Measurements from ENCODE around the gene LRRC26. TPM values are rescaled to one million over a fixed set of nuclear protein-coding genes. Genes with fewer than 3 reads are reported as not detected.

Gene LRRC26
- total RNA-seq, 1 experiment from 2014 or later = 0.40 TPM

DNA sequence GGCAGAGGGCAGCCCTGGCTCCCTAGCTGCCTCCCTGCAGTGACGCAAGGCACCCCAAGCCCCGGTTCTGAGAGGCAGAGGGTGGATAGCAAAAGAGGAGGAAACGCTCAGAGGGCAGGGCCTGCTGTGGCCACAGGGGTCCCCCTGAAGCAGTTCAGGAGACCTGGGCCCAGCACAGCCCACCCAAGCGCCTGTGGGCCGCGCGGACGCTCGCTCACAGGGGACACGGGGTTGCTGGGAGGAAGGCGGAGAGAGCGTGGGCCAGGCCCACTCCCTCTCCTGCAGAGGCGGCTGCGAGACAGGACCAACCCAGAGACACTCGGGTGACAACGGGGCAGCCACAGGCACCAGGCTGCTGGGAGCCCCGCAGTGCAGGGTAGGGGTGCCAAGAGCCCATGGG, 9.9 kb upstream of the LRRC26 start:
- Histone ChIP-seq H4K20me1 (ENCODE audit: low read length) (no peaks in the 10 kb centered on the region), H3K36me3 (ENCODE audit: low read depth, low read length) (no peaks in the 10 kb centered on the region), H3K4me1 (ENCODE audit: insufficient read depth, low read length) (no peaks in the 10 kb centered on the region), H3K79me2 (ENCODE audit: low read length) (no peaks in the 10 kb centered on the region), H3K9ac (ENCODE audit: low read length) (no peak overlapping the region), H2AFZ (ENCODE audit: low read length) (no peak overlapping the region), H3K27me3 (ENCODE audit: low read length) (no peaks in the 10 kb centered on the region), H3K4me2 (ENCODE audit: low read length) (no peak overlapping the region), H3K4me3 (ENCODE audit: low read length) (no peak overlapping the region), H3K9me2 (replicated peaks; ENCODE audit: low read length) (no peaks in the 10 kb centered on the region), H3F3A (ENCODE audit: low read length, unreplicated experiment) (no peaks in the 10 kb centered on the region), H3K27ac (ENCODE audit: low read length) (no peak overlapping the region), H3K9me3 (ENCODE audit: low read length) (no peaks in the 10 kb centered on the region)
- intact Hi-C loops (cut with micrococcal nuclease) = no loop called here
- no peak for ATAC-seq
- no peak for DNase-seq
- ChIA-PET CTCF (no interaction called here), POLR2A (ENCODE audit: unreplicated experiment) (no interaction called here)
- TF ChIP-seq, protein P1, sequence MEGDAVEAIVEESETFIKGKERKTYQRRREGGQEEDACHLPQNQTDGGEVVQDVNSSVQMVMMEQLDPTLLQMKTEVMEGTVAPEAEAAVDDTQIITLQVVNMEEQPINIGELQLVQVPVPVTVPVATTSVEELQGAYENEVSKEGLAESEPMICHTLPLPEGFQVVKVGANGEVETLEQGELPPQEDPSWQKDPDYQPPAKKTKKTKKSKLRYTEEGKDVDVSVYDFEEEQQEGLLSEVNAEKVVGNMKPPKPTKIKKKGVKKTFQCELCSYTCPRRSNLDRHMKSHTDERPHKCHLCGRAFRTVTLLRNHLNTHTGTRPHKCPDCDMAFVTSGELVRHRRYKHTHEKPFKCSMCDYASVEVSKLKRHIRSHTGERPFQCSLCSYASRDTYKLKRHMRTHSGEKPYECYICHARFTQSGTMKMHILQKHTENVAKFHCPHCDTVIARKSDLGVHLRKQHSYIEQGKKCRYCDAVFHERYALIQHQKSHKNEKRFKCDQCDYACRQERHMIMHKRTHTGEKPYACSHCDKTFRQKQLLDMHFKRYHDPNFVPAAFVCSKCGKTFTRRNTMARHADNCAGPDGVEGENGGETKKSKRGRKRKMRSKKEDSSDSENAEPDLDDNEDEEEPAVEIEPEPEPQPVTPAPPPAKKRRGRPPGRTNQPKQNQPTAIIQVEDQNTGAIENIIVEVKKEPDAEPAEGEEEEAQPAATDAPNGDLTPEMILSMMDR (conservative IDR thresholded peaks at IDR 0.05; ENCODE audit: low read depth, low read length) = no peak
- TF ChIP-seq EZH2 (IDR thresholded peaks at IDR 0.05; ENCODE audit: low read length, unreplicated experiment) (no peak), EZH2phosphoT487 (IDR thresholded peaks at IDR 0.05; ENCODE audit: borderline replicate concordance, low read length) (no peak)
- no TSS peak for BruUV-seq (replicated peaks)

DNA sequence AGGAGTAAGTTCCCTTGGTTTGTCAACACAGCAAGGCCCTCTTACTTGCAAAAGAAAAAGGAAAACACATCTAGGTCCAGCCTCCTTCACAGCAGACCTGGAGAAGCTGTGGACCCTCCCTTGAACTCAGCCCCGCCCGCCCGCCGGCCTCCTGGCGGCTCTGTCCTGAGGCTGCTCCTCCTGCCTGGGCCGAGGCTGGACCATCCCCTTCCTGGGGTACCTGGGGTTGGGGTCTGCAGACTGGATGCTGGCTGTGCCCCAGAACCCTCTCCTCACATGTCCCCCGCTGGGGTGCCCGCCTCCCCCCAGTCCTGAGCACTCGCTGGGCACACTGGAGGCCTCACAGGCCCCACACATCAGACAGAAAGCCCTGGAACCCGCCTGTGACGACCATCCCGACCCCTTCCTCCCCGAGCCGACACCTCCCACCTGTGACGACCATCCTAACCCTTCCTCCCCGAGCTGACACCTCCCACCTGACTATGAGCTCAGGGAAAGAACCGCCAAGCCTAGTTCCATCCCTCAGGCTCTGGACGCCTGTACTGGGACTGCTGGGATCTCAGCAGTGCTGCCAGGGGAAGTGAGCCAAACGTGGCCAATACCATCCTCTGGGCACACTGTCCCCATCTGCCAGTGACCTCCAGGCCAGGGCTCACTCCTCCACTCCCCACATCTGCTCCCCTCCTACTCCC, 9.2 kb upstream of the LRRC26 start:
- TF ChIP-seq EZH2phosphoT487 (IDR thresholded peaks at IDR 0.05; ENCODE audit: borderline replicate concordance, low read length) (no peak), EZH2 (IDR thresholded peaks at IDR 0.05; ENCODE audit: low read length, unreplicated experiment) (no peak)
- TF ChIP-seq, protein P1 (conservative IDR thresholded peaks at IDR 0.05; ENCODE audit: low read depth, low read length) = no peak
- ChIA-PET POLR2A (ENCODE audit: unreplicated experiment) (interaction anchor here (0.6 kb wide), 1 partner anchor 49 kb away, joined by 3 read pairs; no protein-coding TSS in a partner anchor), CTCF (no interaction called here)
- H3K4me1 ChIP-seq (ENCODE audit: insufficient read depth, low read length) = no peaks in the 10 kb centered on the region
- H4K20me1 ChIP-seq (ENCODE audit: low read length) = no peaks in the 10 kb centered on the region
- intact Hi-C loops (cut with micrococcal nuclease) = no loop called here
- no peak overlapping the region for H3K4me3 ChIP-seq (ENCODE audit: low read length)
- no peak for DNase-seq
- no peak overlapping the region for H3K9ac ChIP-seq (ENCODE audit: low read length)
- H3K27ac ChIP-seq (ENCODE audit: low read length) = no peak overlapping the region
- no peaks in the 10 kb centered on the region for H3F3A ChIP-seq (ENCODE audit: low read length, unreplicated experiment)
- no peaks in the 10 kb centered on the region for H3K9me2 ChIP-seq (replicated peaks; ENCODE audit: low read length)
- ATAC-seq = no peak
- no TSS peak for BruUV-seq (replicated peaks)
- H2AFZ ChIP-seq (ENCODE audit: low read length) = no peak overlapping the region
- H3K9me3 ChIP-seq (ENCODE audit: low read length) = no peaks in the 10 kb centered on the region
- H3K27me3 ChIP-seq (ENCODE audit: low read length) = no peaks in the 10 kb centered on the region
- no peaks in the 10 kb centered on the region for H3K36me3 ChIP-seq (ENCODE audit: low read depth, low read length)
- H3K79me2 ChIP-seq (ENCODE audit: low read length) = no peaks in the 10 kb centered on the region
- H3K4me2 ChIP-seq (ENCODE audit: low read length) = no peak overlapping the region

DNA sequence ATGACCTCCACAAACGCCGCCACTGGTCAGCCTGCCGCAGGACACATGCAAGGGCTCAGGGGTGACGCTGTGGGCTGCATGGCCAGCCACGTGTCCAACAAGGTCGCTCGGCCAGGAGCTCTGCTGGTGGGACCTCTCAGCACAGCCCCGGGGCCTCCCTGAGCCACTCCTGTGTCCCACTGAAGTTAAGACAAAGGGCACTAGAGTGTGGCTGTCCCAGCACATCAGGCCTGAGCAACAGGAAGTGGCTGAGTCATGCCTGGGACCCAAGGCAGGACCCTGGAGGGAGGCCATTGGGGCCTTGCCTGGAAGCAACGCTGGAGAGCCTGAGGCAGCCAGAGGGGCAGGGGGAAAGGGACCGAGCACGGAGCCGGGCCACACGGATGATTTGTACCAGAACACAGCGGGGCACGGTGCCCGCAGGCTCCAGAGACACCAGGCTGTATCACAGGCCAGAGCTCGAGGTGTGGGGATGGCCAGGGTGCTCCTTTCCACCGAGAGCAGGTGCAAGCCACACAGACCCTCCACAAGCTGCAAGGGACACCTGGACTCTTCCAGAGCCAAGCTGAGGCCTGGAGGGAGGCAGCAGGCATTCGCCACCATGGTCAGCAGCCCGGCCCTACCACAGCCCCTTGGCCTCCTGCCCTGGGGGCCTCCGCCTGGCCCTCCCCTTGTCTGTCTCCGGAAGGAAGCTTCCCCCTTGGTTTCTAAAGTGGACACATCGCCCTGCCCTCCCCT, 8.5 kb upstream of the LRRC26 start:
- Histone ChIP-seq H3K27ac (ENCODE audit: low read length) (no peak overlapping the region), H4K20me1 (ENCODE audit: low read length) (no peaks in the 10 kb centered on the region), H3K9ac (ENCODE audit: low read length) (no peak overlapping the region), H3K4me3 (ENCODE audit: low read length) (no peak overlapping the region), H3F3A (ENCODE audit: low read length, unreplicated experiment) (no peaks in the 10 kb centered on the region), H3K9me3 (ENCODE audit: low read length) (no peaks in the 10 kb centered on the region), H2AFZ (ENCODE audit: low read length) (no peak overlapping the region), H3K9me2 (replicated peaks; ENCODE audit: low read length) (no peaks in the 10 kb centered on the region), H3K79me2 (ENCODE audit: low read length) (no peaks in the 10 kb centered on the region), H3K4me1 (ENCODE audit: insufficient read depth, low read length) (no peaks in the 10 kb centered on the region), H3K4me2 (ENCODE audit: low read length) (no peak overlapping the region), H3K27me3 (ENCODE audit: low read length) (no peaks in the 10 kb centered on the region), H3K36me3 (ENCODE audit: low read depth, low read length) (no peaks in the 10 kb centered on the region)
- ChIA-PET CTCF (no interaction called here), POLR2A (ENCODE audit: unreplicated experiment) (interaction anchor here (0.6 kb wide), 1 partner anchor 49 kb away, joined by 3 read pairs; no protein-coding TSS in a partner anchor)
- intact Hi-C loops (cut with micrococcal nuclease) = no loop called here
- TF ChIP-seq EZH2phosphoT487 (IDR thresholded peaks at IDR 0.05; ENCODE audit: borderline replicate concordance, low read length) = no peak
- TF ChIP-seq EZH2 (IDR thresholded peaks at IDR 0.05; ENCODE audit: low read length, unreplicated experiment) = no peak
- TF ChIP-seq, protein P1 (conservative IDR thresholded peaks at IDR 0.05; ENCODE audit: low read depth, low read length) = no peak
- BruUV-seq (replicated peaks) = no TSS peak
- no peak for DNase-seq
- peak; percentile 39; the same call in 1 of the 2 replicates for ATAC-seq

Measured in PC-3 (cell line).